Stimulated activated CD8-positive, alpha-beta memory T cell treated with anti-CD3 and anti-CD28 coated beads, Interleukin-7, amount 100 ng/mL, for 1 hour (primary cell): ENCODE data around the gene DPRX.
"Not testable (repeated sequence)": the region's sequence is repeated elsewhere in the genome, so short reads cannot be mapped to it uniquely, and the experiment has no call there.

ENCODE experiments used
- DNase-seq, 2 donors: peaks; one replicate each; pipeline ENCODE4 v3.0.0-alpha.2; 2020; ENCODE audit warnings: low read depth in 2 of 2

The DPRX gene

DNA sequence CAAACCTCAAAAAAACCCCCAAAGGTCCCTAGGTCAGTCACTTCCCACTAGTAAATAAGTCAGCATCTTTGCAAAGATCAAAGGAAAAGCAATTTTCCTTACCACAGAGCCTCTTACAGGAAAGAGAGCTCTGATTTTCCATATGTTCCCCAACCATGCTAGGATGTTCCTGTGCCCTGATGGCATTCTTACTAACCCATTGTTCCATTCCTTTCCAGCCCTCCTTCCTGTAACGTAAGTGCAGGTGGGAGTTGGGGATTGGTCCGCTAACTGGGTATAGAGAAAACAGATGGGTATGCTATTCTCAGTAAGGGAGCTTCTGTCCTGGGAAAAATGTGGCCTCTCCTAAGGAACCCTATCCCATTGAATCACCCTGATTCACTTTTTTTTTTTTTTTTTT, 14.3 kb downstream of the DPRX start:
- no peak for DNase-seq

DNA sequence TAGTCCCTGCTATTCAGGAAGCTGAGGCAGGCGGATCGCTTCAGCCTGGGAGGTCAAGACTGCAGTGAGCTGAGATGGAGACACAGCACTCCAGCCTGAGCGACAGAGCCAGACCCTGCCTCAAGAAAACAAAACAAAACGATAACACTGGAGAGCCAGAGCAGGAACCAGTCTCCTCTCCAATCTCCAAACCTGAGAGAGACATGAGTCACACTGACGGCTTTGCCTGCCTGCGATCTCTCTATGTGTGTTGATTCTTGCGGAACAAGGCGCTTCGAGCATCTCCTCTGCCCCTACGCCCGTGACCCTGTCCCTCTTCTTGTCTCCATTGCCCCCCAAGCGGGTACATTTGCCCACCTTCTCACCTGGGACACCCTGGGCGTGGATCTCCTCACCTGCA, 15.6 kb downstream of the DPRX start:
- DNase-seq, result no peak

DNA sequence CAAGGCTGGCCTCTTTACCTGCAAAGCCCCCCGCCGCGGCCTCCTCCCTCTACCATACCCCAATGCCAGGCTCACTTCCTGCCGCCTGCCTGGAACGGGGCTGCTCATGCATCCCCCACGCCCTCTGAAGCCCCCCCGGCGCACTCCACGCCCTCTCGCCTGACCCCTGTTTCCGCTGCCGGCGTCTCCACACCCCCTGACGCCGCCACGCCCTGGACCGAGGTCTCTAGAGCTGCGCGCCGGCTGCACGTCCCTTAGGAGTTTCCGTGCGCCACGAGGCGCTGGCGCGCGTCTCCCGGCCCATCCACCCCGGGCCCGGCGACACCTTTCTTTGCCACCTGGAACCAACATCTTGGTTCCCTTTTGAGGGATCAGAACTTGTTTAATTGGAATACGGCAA, 16.0 kb downstream of the DPRX start:
- DNase-seq, result no peak

DNA sequence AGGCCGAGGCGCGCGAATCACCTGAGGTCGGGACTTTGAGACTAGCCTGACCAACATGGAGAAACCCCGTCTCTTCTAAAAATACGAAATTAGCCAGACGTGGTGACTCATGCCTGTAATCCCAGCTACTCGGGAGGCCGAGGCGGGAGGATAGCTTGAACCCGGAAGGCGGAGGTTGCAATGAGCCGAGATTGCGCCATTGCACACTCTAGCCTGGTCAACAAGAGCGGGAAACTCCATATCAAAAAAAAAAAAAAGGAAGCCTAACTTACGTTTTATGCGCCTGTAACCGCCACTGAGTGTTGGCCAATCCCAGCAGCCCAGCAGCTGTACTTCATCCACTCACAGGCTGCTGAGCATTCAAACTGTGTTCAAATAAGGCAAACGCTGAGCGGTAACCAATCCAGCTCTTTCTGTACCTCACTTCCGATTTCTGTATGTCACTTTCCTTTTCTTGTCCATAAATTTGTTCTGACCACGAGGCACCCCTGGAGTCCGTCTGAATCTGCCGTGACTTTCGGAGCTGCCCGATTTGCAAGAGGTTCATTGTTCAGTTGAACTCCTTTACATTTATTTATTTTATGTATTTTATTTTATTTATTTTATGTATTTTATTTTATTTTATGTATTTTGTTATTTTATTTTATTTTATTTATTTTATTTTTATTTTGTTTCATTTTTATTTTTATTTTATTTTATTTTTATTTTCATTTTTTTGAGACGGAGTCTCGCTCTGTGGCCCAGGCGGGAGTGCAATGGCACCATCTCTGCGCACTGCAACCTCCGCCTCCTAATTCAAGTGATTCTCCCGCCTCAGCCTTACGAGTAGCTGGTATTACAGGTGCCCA, 18.2 kb downstream of the DPRX start:
- no peak for DNase-seq

DNA sequence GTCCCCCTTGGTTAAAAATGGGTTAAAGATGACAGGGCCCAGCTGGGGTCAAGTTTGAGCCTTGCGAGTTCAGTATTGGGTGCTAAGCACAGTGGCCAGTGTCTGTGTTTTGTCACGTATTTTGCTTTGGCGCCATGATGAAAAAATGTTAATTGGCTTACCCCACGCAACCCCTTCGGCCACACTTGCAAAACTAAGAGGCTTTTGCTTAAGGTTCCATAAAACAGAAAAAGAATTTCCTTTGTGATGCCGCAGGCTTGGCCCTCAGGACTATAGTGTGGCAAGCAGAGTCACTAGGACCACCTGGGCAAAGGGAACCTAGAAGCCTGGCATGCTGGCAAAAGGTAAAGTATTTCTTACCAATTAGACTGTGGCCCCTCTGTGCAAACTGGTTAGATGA, 20.7 kb downstream of the DPRX start:
- no peak for DNase-seq

DNA sequence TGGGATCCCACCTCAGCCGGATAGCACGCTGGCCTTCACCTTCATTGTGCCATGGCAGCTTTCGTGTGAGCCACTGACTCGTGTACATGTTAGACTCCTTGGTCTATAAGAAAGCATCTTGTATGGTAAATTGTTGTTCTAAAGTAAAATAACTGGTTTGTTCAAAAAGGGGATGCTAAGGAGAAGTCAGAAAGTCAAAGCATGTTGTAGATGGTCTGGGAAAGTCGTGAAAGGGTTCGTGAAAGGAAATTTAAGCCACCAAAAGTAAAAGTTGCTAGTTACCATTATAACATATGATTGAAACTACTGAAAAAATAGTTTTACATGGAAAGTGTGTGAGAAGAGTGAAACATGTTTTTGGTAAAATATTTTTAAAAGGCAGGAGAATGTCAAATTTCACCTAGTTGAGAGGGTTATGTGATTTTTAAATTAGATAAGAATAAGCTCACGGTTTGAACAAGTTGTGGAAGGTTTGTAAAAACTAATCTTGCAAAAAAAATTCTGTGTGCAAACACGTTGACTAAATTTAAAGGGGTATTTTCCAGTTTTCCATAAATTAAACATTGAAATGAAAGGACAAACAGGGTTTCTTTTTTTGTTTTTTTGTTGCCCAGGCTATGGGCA, 23.4 kb downstream of the DPRX start:
- DNase-seq, result no peak

DNA sequence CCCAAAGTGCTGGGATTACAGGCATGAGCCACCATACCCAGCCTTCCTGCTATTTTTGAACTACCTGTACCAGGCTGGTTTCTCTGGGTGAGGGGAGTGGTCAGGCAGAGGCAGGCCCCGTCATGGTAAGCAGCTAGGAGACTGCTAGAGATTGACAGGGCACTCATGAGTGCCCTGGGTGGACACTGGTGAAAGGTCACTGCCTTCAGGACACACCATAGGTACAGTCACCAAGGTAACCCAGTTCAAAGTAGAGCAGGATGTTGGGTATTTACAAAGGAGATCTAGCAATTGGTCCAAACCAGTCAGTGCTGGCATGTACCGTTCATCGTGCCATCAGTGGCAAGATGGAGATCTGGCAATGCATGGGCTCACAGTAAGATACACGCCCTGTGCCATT, 25.5 kb downstream of the DPRX start:
- DNase-seq, result no peak

DNA sequence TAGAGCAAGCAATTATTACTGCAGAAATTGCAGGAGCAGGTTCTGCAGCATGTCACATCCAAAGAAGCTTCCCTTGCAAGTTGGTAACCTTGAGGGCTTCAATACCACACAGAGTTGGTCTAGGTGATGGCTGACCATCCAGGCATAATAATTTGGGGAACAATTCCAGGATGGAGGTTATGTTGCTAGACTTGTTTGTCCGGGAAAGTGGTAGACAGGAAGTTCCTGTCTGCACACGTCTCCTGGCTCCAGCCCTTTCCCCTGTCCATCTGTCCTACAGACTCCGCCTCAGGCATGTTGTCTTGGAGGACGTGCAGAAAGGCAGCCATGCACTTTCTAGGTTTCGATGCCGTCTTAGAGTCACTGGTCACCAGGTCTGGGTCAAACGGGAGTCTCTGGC, 26.0 kb downstream of the DPRX start:
- no peak for DNase-seq

DNA sequence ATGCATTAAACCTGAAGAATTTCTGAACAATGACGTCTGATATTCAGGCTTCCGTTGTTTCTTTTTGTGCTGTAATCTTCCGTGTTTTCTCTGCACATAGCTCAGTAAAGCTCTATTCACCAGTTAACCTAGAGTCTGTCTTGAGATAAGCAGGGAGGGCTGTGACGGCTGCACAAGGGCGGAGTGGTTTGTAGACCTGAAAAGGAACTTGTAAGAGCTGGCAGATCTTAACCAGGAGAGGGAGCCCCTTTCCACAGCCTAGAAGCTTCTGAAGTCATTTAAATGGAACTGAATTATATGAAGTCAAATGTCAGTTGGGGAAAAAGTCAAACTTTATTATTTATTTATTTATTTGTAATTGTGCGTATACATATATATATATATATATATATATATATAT, 27.5 kb downstream of the DPRX start:
- no peak for DNase-seq

DNA sequence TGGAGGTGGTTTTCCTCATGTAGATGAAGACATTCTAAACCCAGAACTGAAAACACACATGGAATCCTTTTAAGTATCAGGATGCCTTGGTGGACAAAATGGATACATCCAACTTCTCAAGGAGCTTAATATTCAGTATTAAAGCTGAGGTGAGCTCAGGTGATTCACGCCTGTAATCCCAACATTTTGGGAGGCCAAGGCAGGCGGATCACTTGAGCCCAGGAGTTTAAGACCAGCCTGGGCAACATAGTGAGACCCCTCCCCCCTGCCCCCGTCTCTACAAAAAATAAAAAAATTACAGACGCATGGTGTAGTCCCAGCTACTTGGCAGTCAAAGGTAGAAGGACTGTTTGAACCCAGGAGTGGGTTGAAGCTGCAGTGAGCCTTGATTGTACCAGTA, 28.8 kb downstream of the DPRX start:
- DNase-seq, result no peak

DNA sequence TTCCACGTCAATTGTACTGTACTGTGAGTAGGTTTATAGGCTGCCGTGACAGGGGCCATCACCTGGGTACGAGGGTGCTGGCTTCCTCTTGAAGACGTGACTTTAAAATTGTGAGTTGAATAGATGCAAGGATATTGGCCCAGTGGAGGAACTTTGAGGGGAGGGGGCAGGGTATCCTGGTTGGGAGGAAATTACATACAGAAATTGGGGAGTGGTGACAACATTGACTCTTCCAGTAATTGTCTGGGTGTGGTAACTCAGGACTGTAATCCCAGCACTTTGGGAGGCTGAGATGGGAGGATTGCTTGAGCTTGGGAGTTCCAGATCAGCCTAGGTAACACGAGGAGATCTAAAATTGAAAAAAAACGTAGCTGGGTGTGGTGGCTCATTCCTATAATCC, 30.4 kb downstream of the DPRX start:
- DNase-seq, result no peak

DNA sequence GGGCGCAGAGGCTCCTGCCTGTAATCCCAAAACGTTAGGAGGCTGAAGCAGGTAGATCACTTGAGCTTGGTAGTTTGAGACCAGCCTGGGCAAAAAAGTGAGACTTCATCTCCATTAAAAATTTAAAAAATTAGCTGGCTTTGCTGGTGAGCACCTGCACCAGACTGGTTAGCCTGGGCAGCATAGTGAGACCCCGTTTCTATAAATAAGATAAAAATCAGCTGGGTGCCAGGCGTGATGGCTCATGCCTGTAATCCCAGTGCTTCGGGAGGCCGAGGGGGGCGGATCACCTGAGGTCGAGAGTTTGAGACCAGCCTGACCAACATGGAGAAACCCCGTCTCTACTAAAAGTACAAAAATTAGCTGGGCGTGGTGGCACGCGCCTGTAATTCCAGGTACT, 32.4 kb downstream of the DPRX start:
- no peak for DNase-seq

DNA sequence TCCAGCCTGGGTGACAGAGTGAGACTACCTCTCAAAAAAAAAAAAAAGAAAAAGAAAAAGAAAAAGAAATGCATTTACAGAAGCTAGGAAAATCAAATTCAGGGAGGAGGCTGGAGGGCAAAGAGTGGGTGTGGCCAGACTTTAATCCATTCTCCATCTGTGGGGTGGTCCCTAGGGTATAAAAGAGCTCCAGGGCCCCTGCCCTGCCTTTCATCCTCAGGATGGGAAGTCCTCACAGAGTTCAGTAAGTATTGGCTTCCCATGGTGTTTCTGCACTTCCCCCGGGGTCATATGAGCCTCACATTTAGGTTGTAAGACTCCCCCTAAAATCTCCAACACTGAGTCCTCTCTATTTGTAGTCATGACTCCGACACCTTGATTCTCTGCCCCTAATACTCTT, 33.0 kb downstream of the DPRX start:
- no peak for DNase-seq

DNA sequence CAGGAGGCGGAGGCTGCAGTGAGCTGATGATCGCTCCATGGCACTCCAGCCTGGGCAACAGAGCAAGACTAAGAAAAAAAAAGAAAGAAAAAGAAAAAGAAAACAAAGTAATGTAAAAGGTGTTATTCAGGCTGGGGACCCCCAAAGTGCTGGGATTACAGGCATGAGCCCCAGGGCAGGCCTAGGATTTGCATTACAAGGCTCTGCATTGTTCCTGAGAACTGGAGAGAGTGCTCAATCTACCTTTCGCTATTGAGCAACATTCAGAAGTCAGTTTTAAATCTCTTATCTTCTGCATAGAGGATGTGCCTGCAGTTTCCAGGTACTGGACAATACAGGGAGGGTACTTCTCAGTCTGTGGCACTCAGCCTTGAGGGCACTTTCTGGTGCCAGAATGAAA, 34.5 kb downstream of the DPRX start:
- not testable (repeated sequence) for DNase-seq

DNA sequence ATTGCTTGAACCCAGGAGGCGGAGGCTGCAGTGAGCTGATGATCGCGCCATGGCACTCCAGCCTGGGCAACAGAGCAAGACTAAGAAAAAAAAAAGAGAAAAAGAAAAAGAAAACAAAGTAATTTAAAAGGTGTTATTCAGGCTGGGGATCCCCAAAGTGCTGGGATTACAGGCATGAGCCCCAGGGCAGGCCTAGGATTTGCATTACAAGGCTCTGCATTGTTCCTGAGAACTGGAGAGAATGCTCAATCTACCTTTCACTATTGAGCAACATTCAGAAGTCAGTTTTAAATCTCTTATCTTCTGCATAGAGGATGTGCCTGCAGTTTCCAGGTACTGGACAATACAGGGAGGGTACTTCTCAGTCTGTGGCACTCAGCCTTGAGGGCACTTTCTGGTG, 37.0 kb downstream of the DPRX start:
- DNase-seq, result not testable (repeated sequence)

DNA sequence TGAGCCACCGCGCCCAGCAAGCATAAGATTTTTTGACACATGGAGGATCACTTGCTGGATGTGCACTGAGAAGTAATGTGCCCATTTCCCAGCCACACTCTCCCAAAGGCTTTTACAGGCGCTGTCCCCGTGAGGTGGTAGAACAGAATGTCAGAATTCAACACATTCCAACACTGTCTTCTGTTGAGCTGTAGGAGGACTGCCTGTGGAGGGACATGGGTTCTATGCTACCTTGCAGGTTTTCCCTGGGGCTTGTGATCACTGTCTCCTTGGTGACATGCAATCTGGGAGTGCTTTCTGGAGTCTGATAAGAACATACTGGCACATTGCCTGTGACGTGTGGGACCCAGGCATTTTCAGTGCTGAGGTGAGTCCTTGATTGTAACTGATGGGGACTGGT, 38.5 kb downstream of the DPRX start:
- no peak for DNase-seq

DNA sequence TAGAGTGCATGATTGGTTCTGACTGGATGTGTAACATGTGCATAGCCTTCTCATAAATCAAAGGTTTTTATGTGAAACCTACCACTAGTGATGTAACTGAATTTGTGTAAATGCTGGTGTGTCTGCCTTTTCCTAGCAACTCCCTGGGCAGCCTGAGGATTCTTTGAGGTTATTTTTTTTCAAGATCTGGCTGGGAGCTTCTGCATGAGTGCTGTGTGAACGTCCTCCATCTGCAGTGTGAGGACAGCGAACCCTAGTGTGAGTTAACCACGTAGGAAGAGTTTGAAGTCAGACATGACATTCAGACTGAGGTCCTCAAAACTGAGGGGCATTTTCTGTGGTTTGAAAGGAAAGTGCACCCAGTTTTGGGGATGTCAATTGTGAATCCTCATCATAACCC, 39.9 kb downstream of the DPRX start:
- no peak for DNase-seq
